Hepatocyte (in vitro differentiated cells): ENCODE results near the gene LRRC4C. TPM values are rescaled to one million over a fixed set of nuclear protein-coding genes. Genes with fewer than 3 reads are reported as not detected.

Source experiments
- DNase-seq: peaks from one replicate; pipeline ENCODE4 v3.0.0-alpha.2; 2016; ENCODE audit warnings: low spot score
- H2AFZ ChIP-seq: fragments of 200-600 bp; sonication (generic); 2 replicates; pipeline ENCODE4 v1.6.0; 2016; ENCODE audit warnings: antibody characterized with exemption, mild to moderate bottlenecking
- H3K27ac ChIP-seq: fragments of 200-600 bp; sonication (generic); 2 replicates; pipeline ENCODE4 v1.5.1; 2016; ENCODE audit warnings: mild to moderate bottlenecking
- H3K27me3 ChIP-seq: fragments of 200-600 bp; sonication (generic); 2 replicates; pipeline ENCODE4 v1.6.1; 2016
- H3K36me3 ChIP-seq: fragments of 200-600 bp; sonication (generic); replicated peaks from 2 replicates; pipeline ENCODE4 v1.5.1; 2016; ENCODE audit warnings: low read depth; ENCODE audit not compliant: insufficient read depth
- H3K4me1 ChIP-seq: fragments of 200-600 bp; sonication (generic); 2 replicates; pipeline ENCODE4 v1.5.1; 2016; ENCODE audit warnings: mild to moderate bottlenecking, moderate library complexity; ENCODE audit not compliant: insufficient read depth
- H3K4me2 ChIP-seq: fragments of 200-600 bp; sonication (generic); 2 replicates; pipeline ENCODE4 v1.6.0; 2016
- H3K4me3 ChIP-seq: fragments of 200-600 bp; sonication (generic); 2 replicates; pipeline ENCODE4 v1.5.1; 2016; ENCODE audit warnings: mild to moderate bottlenecking
- H3K79me2 ChIP-seq: fragments of 200-600 bp; sonication (generic); 2 replicates; pipeline ENCODE4 v1.6.0; 2017; ENCODE audit warnings: mild to moderate bottlenecking
- H3K9me2 ChIP-seq: fragments of 200-600 bp; sonication (generic); replicated peaks from 2 replicates; pipeline ENCODE4 v1.6.0; 2017; ENCODE audit warnings: mild to moderate bottlenecking; ENCODE audit not compliant: insufficient read depth
- H3K9me3 ChIP-seq: fragments of 200-600 bp; sonication (generic); 2 replicates; pipeline ENCODE4 v1.5.1; 2016; ENCODE audit warnings: low read depth, mild to moderate bottlenecking
- H4K20me1 ChIP-seq: fragments of 200-600 bp; sonication (generic); 2 replicates; pipeline ENCODE4 v1.6.0; 2016; ENCODE audit warnings: mild to moderate bottlenecking; ENCODE audit not compliant: insufficient read depth, poor library complexity, severe bottlenecking
- CTCF ChIP-seq: fragments of 200-600 bp; sonication (generic); IDR thresholded peaks from 2 replicates; pipeline ENCODE4 v1.5.1; 2016; ENCODE audit warnings: antibody characterized with exemption, mild to moderate bottlenecking; ENCODE audit not compliant: poor library complexity
- EZH2 ChIP-seq: fragments of 200-600 bp; sonication (generic); IDR thresholded peaks from 2 replicates; pipeline ENCODE4 v1.6.1; 2016; ENCODE audit warnings: antibody characterized with exemption, mild to moderate bottlenecking, borderline replicate concordance
- EZH2phosphoT487 ChIP-seq: fragments of 200-600 bp; sonication (generic); IDR thresholded peaks from one replicate; pipeline ENCODE4 v1.6.1; 2018; ENCODE audit warnings: antibody characterized with exemption, mild to moderate bottlenecking, low read depth, moderate library complexity; ENCODE audit not compliant: unreplicated experiment, severe bottlenecking
- WGBS: methylation state at CpG from one replicate; pipeline ENCODE4 v1.1.6; 2016; ENCODE audit warnings: low lambda C conversion rate; ENCODE audit errors: missing lambda C conversion rate; 5-methylcytosine and 5-hydroxymethylcytosine counted together
- polyA plus RNA-seq: library from polyadenylated mRNA; unstranded; fragments of >200 nt; fragmentation: Nextera tagmentation; extraction: Ambion mirVana; gene quantifications from 2 replicates; pipeline ENCODE4 v1.2.1, GENCODE V29; 2016
- total RNA-seq: library from RNA; depleted of rRNA; stranded (reverse); fragments of >200 nt; gene quantifications from 2 replicates; pipeline ENCODE4 v1.2.3, GENCODE V29; 2014

LRRC4C gene
- total and polyA plus RNA-seq, 2 experiments from 2014 or later = 1.1 to 3.1 TPM

- Histone ChIP-seq H3K27me3 (no peaks in the 10 kb centered on the region), H3K4me1 (no peaks in the 10 kb centered on the region), H3K9me3 (no peaks in the 10 kb centered on the region), H3K36me3 (no peaks in the 10 kb centered on the region), H3K4me3 (no peak overlapping the region), H3K79me2 (no peaks in the 10 kb centered on the region), H3K4me2 (no peak overlapping the region), H4K20me1 (no peaks in the 10 kb centered on the region), H2AFZ (no peak overlapping the region), H3K27ac (no peak overlapping the region), H3K9me2 (no peaks in the 10 kb centered on the region)
- DNase-seq = no peak
- WGBS = 89% methylated on average over 3 of the region's 3 CpGs
- TF ChIP-seq CTCF = no peak
- TF ChIP-seq EZH2phosphoT487 = no peak
- no peak for TF ChIP-seq EZH2
Observed at GRCh38 chr11:41483956-41484355, 24.5 kb upstream of the LRRC4C start.

- H3K36me3 ChIP-seq = no peaks in the 10 kb centered on the region
Observed at GRCh38 chr11:41479179-41479578, 19.7 kb upstream of the LRRC4C start.

GRCh38 chr11:41461057-41461681 is 1.7 kb upstream of the LRRC4C start:
- no peak overlapping the region for H3K4me3 ChIP-seq
- no peaks in the 10 kb centered on the region for H3K9me2 ChIP-seq
- peaks cover 5% of the 10 kb centered on the region for H3K27me3 ChIP-seq
- peak; percentile 41 for DNase-seq
- no peaks in the 10 kb centered on the region for H3K79me2 ChIP-seq
- 16% methylated on average over 1 of the region's 1 CpG for WGBS
- H4K20me1 ChIP-seq = no peaks in the 10 kb centered on the region
- no peak for TF ChIP-seq EZH2
- peak; percentile 65 for TF ChIP-seq CTCF
- no peak overlapping the region for H2AFZ ChIP-seq
- H3K9me3 ChIP-seq = no peaks in the 10 kb centered on the region
- no peak overlapping the region for H3K4me2 ChIP-seq
- H3K36me3 ChIP-seq = no peaks in the 10 kb centered on the region
- no peak overlapping the region for H3K27ac ChIP-seq
- H3K4me1 ChIP-seq = no peaks in the 10 kb centered on the region

More at GRCh38 chr11:41479179-41479578, 19.7 kb upstream of the LRRC4C start:
- no peak for TF ChIP-seq EZH2
- TF ChIP-seq EZH2phosphoT487 = no peak
- no peak for TF ChIP-seq CTCF
- Histone ChIP-seq H3K9me2 (no peaks in the 10 kb centered on the region), H3K79me2 (no peaks in the 10 kb centered on the region), H3K4me3 (no peak overlapping the region), H3K27me3 (no peaks in the 10 kb centered on the region), H3K27ac (no peak overlapping the region), H3K4me2 (no peak overlapping the region), H4K20me1 (no peaks in the 10 kb centered on the region), H3K4me1 (no peaks in the 10 kb centered on the region), H3K9me3 (no peaks in the 10 kb centered on the region), H2AFZ (no peak overlapping the region)
- 74% methylated on average over 1 of the region's 1 CpG for WGBS
- DNase-seq = no peak
